ENCODE data around the gene NAALADL2.

DNA sequence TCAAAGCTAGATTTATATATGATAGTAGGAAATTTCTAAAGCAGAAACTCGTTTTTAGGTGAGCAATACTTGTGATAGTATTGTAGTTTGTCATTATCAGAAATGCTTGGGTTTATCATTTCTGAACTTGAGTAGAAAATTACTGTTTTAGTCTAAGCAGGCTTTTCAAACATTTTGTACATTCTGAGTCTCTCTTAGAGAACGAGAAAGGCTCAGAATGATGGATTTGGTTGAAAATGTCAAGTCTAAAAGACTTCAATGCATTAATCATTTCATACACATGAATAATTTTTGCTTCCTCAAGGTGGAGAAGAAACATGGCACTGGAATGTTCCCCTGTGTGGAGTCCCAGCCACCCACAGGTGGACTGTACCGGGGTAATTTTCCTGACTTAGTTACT is 387.1 kb downstream of the NAALADL2 start:
- TF ChIP-seq POLR2A (IDR thresholded peaks at IDR 0.05; ENCODE audit: low read length) (no peak), GATA1 (IDR thresholded peaks at IDR 0.05; ENCODE audit: low read depth, low read length) (no peak)

All from erythroblast (primary cell).